OCI-LY7 (cell line): ENCODE results near the gene MC5R. TPM values are rescaled to one million over a fixed set of nuclear protein-coding genes. Genes with fewer than 3 reads are reported as not detected.

ENCODE experiments used
- BruUV-seq: library from RNA; stranded (reverse); fragments of 400-500 nt; replicated peaks from 2 replicates; lab custom pipeline; 2021; lab: Mats Ljungman, UMichigan
- CTCF ChIA-PET: fragments of 300-600 bp; sonication (Branson Sonifier 250); formaldehyde crosslinking; loops from one replicate; lab custom pipeline; 2022; ENCODE audit warnings: antibody characterized with exemption; ENCODE audit not compliant: unreplicated experiment; lab: Charles Lee
- POLR2A ChIA-PET: fragments of 300-600 bp; sonication (Branson Sonifier 250); formaldehyde crosslinking; loops from one replicate; lab custom pipeline; 2022; ENCODE audit warnings: antibody characterized with exemption; lab: Charles Lee
- DNase-seq: peaks from one replicate; pipeline ENCODE4 v3.0.0-alpha.2; 2015; ENCODE audit warnings: low spot score
- H2AFZ ChIP-seq: fragments of 200-600 bp; sonication (generic), shearing (Covaris generic); 2 replicates; pipeline ENCODE4 v1.6.1; 2014; ENCODE audit warnings: mild to moderate bottlenecking, antibody characterized with exemption, low read length, moderate library complexity
- H3K27ac ChIP-seq: fragments of 200-600 bp; sonication (generic); 2 replicates; pipeline ENCODE4 v1.5.1; 2014; ENCODE audit warnings: mixed run types, low read depth, mild to moderate bottlenecking, moderate library complexity, low read length, inconsistent platforms; ENCODE audit not compliant: poor library complexity, severe bottlenecking
- H3K36me3 ChIP-seq: fragments of 200-600 bp; sonication (generic); 2 replicates; pipeline ENCODE4 v1.6.1; 2014; ENCODE audit warnings: mild to moderate bottlenecking, antibody characterized with exemption, low read length, moderate library complexity, mixed read lengths; ENCODE audit not compliant: insufficient read depth
- H3K4me1 ChIP-seq: fragments of 200-600 bp; sonication (generic); 2 replicates; pipeline ENCODE4 v1.5.1; 2014; ENCODE audit warnings: mild to moderate bottlenecking, low read length; ENCODE audit not compliant: insufficient read depth, poor library complexity, severe bottlenecking
- H3K4me2 ChIP-seq: fragments of 200-600 bp; sonication (generic); 2 replicates; pipeline ENCODE4 v1.6.1; 2014; ENCODE audit warnings: mild to moderate bottlenecking, low read length
- H3K4me3 ChIP-seq: fragments of 200-600 bp; sonication (generic); 2 replicates; pipeline ENCODE4 v1.5.1; 2014; ENCODE audit warnings: mild to moderate bottlenecking, low read depth, low read length; ENCODE audit not compliant: poor library complexity, severe bottlenecking
- H3K79me2 ChIP-seq: fragments of 200-600 bp; sonication (generic); 2 replicates; pipeline ENCODE4 v1.6.1; 2016; ENCODE audit warnings: low read depth, mild to moderate bottlenecking, low read length, moderate library complexity, mixed read lengths; ENCODE audit not compliant: insufficient read depth
- H3K9me2 ChIP-seq: fragments of 200-600 bp; sonication (generic); 2 replicates; pipeline ENCODE4 v1.6.1; 2016; ENCODE audit warnings: mild to moderate bottlenecking, low read length, mixed read lengths; ENCODE audit not compliant: insufficient read depth
- H3K9me3 ChIP-seq: fragments of 200-600 bp; sonication (generic); 2 replicates; pipeline ENCODE4 v1.6.1; 2014; ENCODE audit warnings: mild to moderate bottlenecking, mixed run types, low read length, mixed read lengths
- H4K20me1 ChIP-seq: fragments of 200-600 bp; sonication (generic); 2 replicates; pipeline ENCODE4 v1.6.1; 2014; ENCODE audit warnings: mild to moderate bottlenecking, antibody characterized with exemption, low read length, moderate library complexity, mixed read lengths; ENCODE audit not compliant: insufficient read depth
- CTCF ChIP-seq: fragments of 200-600 bp; sonication (generic); conservative IDR thresholded peaks from 2 replicates; pipeline ENCODE4 v1.5.1; 2014; ENCODE audit warnings: mild to moderate bottlenecking, antibody characterized with exemption, low read length, moderate library complexity, mixed read lengths
- EZH2phosphoT487 ChIP-seq: fragments of 200-600 bp; sonication (generic); IDR thresholded peaks from 2 replicates; pipeline ENCODE4 v1.6.1; 2018; ENCODE audit warnings: low read depth, borderline replicate concordance, mild to moderate bottlenecking, mixed run types, antibody characterized with exemption, low read length, moderate library complexity, mixed read lengths
- intact Hi-C: fragments of 100-400 bp; cut with micrococcal nuclease; formaldehyde crosslinking; loops from one replicate; pipeline ENCODE4 v1.10.0; 2022; ENCODE audit not compliant: unreplicated experiment
- total RNA-seq, 2 experiments: library from RNA; depleted of rRNA in 1 of 2; stranded (reverse); fragments of >200 nt in 1 of 2; shearing (Covaris generic) in 1 of 2; gene quantifications; 2 replicates each; pipeline ENCODE4 v1.2.3, GENCODE V29; 2014 to 2022

The MC5R gene
- total RNA-seq, 2 experiments from 2014 or later = not detected

GRCh38 chr18:13793819-13794218 lies 30.1 kb upstream of the MC5R start:
- Histone ChIP-seq H3K9me2 (no peaks in the 10 kb centered on the region), H4K20me1 (no peaks in the 10 kb centered on the region), H3K36me3 (no peaks in the 10 kb centered on the region), H3K4me3 (no peak overlapping the region), H3K79me2 (no peaks in the 10 kb centered on the region), H3K27ac (no peak overlapping the region), H3K4me1 (no peaks in the 10 kb centered on the region), H3K9me3 (no peaks in the 10 kb centered on the region), H2AFZ (no peak overlapping the region), H3K4me2 (no peak overlapping the region)
- intact Hi-C loops = no loop called here
- CTCF ChIA-PET = no interaction called here
- no peak for DNase-seq
- POLR2A ChIA-PET = no interaction called here
- TF ChIP-seq EZH2phosphoT487 (no peak), CTCF (0 out of 2 replicates have a peak, but pooled peaks have one; percentile 24)
- BruUV-seq = no TSS peak

- H3K36me3 ChIP-seq = no peaks in the 10 kb centered on the region
- no peaks in the 10 kb centered on the region for H4K20me1 ChIP-seq
- intact Hi-C loops = no loop called here
- H3K9me3 ChIP-seq = no peaks in the 10 kb centered on the region
- H3K4me1 ChIP-seq = no peaks in the 10 kb centered on the region
- no TSS peak for BruUV-seq
- no peaks in the 10 kb centered on the region for H3K79me2 ChIP-seq
- ChIA-PET CTCF (no interaction called here), POLR2A (no interaction called here)
- H3K27ac ChIP-seq = no peak overlapping the region
- H3K9me2 ChIP-seq = no peaks in the 10 kb centered on the region
- no peak overlapping the region for H3K4me3 ChIP-seq
- H3K4me2 ChIP-seq = no peak overlapping the region
- no peak for DNase-seq
- no peak overlapping the region for H2AFZ ChIP-seq
- TF ChIP-seq EZH2phosphoT487 (no peak), CTCF (no peak)
These were observed 27.4 kb upstream of the MC5R start for GRCh38 chr18:13796515-13796914.

DNA sequence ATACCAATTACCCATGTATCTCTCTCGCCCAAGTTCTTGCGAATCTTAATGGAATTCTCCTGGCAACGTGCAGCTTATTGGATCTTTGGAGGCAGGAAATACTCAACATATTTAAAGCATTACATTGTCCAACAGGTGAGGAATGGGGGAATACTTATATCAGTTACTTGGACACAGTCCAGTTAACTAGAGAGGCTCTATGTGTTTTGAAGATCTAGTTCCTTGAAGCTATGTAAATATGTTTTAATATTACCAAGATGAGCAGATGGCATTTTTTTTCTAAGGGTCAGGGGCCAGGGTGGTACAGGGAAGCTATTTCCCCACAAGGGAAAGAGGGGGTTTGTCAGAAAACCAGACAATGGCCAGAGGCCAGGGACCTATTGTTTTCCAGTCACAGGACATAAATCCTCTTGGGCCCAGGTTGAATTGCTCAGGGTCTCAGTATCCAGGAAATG lies 26.8 kb upstream of the MC5R start:
- Histone ChIP-seq H2AFZ (no peak overlapping the region), H3K4me3 (no peak overlapping the region), H3K4me2 (no peak overlapping the region), H3K36me3 (no peaks in the 10 kb centered on the region), H3K9me3 (no peaks in the 10 kb centered on the region), H3K4me1 (no peaks in the 10 kb centered on the region), H3K9me2 (no peaks in the 10 kb centered on the region), H3K79me2 (no peaks in the 10 kb centered on the region), H4K20me1 (no peaks in the 10 kb centered on the region), H3K27ac (no peak overlapping the region)
- no TSS peak for BruUV-seq
- no peak for DNase-seq
- TF ChIP-seq CTCF (no peak), EZH2phosphoT487 (no peak)
- POLR2A ChIA-PET = no interaction called here
- intact Hi-C loops = no loop called here
- CTCF ChIA-PET = no interaction called here
